Measurements from ENCODE around the gene HPS6.
"Not testable (repeated sequence)": the region's sequence is repeated elsewhere in the genome, so short reads cannot be mapped to it uniquely, and the experiment has no call there.

The HPS6 gene

GRCh38 chr10:102046095-102046494, 19.1 kb upstream of the HPS6 start:
- H3K4me3 ChIP-seq (ENCODE audit: low read depth, low read length): no peak overlapping the region
- no peaks in the 10 kb centered on the region for H3K36me3 ChIP-seq (ENCODE audit: control insufficient read depth, insufficient read depth, low read length)
- no peak overlapping the region for H3K9ac ChIP-seq (ENCODE audit: low read depth, low read length)
- H3K27me3 ChIP-seq (ENCODE audit: control insufficient read depth, insufficient read depth, low read length): no peaks in the 10 kb centered on the region
- H3K9me3 ChIP-seq (ENCODE audit: control insufficient read depth, insufficient read depth, low read length): no peaks in the 10 kb centered on the region
- H3K27ac ChIP-seq (ENCODE audit: low read depth, low read length): no peak overlapping the region
- H3K4me1 ChIP-seq (ENCODE audit: control insufficient read depth, insufficient read depth, low read length): no peaks in the 10 kb centered on the region

DNA sequence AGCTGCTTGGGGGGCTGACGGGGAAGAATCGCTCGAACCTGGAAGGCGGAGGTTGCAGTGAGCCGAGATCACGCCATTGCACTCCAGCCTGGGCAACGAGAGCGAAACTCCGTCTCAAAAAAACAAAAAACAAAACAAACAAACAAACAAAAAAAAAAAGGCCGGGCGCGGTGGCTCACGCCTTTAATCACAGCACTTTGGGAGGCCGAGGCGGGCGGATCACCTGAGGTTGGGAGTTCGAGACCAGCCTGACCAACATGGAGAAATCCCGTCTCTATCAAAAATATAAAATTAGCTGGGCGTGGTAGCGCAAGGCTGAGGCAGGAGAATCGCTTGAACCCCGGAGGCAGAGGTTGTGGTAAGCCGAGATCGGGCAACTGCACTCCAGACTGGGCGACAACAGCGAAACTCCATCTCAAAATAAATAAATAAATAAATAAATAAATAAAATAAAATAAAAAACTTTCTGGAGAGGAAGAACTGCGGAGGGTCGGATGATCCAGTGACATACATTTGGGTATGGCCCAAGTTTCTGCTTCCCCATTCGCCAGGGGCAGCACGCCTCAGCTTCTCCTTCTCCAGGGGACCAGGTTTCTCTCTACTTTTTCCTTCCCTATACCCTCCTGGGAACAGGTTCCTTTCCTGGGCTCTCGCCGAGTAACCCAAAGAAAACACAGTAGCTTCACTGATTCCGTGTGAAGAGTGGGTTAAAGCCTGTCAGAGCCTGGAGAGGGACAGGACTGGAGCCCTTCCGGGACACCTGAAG, 10.1 kb upstream of the HPS6 start:
- Histone ChIP-seq H3K27ac (ENCODE audit: low read depth, low read length) (peak overlapping the region; percentile 81), H3K4me3 (ENCODE audit: low read depth, low read length) (peak overlapping the region; percentile 96), H3K9ac (ENCODE audit: low read depth, low read length) (peak overlapping the region; percentile 63)
- H3K36me3 ChIP-seq (ENCODE audit: control insufficient read depth, insufficient read depth, low read length); H3K9me3 ChIP-seq (ENCODE audit: control insufficient read depth, insufficient read depth, low read length); H3K27me3 ChIP-seq (ENCODE audit: control insufficient read depth, insufficient read depth, low read length); H3K4me1 ChIP-seq (ENCODE audit: control insufficient read depth, insufficient read depth, low read length): not testable (repeated sequence)

- Histone ChIP-seq H3K27me3 (ENCODE audit: control insufficient read depth, insufficient read depth, low read length) (no peaks in the 10 kb centered on the region), H3K9me3 (ENCODE audit: control insufficient read depth, insufficient read depth, low read length) (no peaks in the 10 kb centered on the region), H3K36me3 (ENCODE audit: control insufficient read depth, insufficient read depth, low read length) (no peaks in the 10 kb centered on the region), H3K4me1 (ENCODE audit: control insufficient read depth, insufficient read depth, low read length) (0 out of 2 replicates have a peak, but pooled peaks cover 3% of the 10 kb centered on the region), H3K4me3 (ENCODE audit: low read depth, low read length) (peak within 1 kb of the TSS; percentile 96), H3K9ac (ENCODE audit: low read depth, low read length) (peak within 1 kb of the TSS; percentile 63), H3K27ac (ENCODE audit: low read depth, low read length) (peak within 1 kb of the TSS; percentile 81)
Measured at GRCh38 chr10:102055647-102056419, 9.3 kb upstream of the HPS6 start, which contains the start of gene ARMH3. ARMH3 (minus strand) TSS chr10:102056173; CDS start chr10:102040114, 16,059 bp downstream.

- Histone ChIP-seq H3K4me3 (ENCODE audit: low read depth, low read length) (no peak overlapping the region), H3K36me3 (ENCODE audit: control insufficient read depth, insufficient read depth, low read length) (no peaks in the 10 kb centered on the region), H3K27ac (ENCODE audit: low read depth, low read length) (no peak overlapping the region), H3K9me3 (ENCODE audit: control insufficient read depth, insufficient read depth, low read length) (no peaks in the 10 kb centered on the region), H3K27me3 (ENCODE audit: control insufficient read depth, insufficient read depth, low read length) (no peaks in the 10 kb centered on the region), H3K4me1 (ENCODE audit: control insufficient read depth, insufficient read depth, low read length) (0 out of 2 replicates have a peak, but pooled peaks cover 3% of the 10 kb centered on the region), H3K9ac (ENCODE audit: low read depth, low read length) (no peak overlapping the region)
Measured at GRCh38 chr10:102059987-102060386, 5.2 kb upstream of the HPS6 start.

DNA sequence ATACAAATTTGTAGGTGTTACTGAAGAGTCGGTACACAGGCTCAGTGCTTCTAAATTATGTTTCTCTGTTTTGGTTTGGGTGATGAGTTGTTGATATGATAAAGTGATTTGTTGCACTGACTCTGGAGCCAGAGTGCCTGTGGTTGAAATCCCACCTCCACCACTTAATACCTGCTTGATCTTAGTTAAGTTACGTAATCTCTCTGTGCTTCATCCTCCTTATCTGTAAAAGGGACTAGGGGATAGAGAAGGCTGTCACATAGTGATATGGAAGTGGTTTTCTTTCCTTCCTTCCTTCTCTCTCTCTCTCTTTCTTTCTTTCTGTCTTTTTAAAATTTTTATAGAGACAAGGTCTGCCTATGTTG, 664 bp upstream of the HPS6 start:
- Histone ChIP-seq H3K9ac (ENCODE audit: low read depth, low read length) (no peak overlapping the region), H3K27ac (ENCODE audit: low read depth, low read length) (no peak overlapping the region), H3K4me3 (ENCODE audit: low read depth, low read length) (peak overlapping the region; percentile 81)

GRCh38 chr10:102065561-102066398, 631 bp downstream of the HPS6 start:
- H3K27me3 ChIP-seq (ENCODE audit: control insufficient read depth, insufficient read depth, low read length): no peaks in the 10 kb centered on the region
- no peaks in the 10 kb centered on the region for H3K9me3 ChIP-seq (ENCODE audit: control insufficient read depth, insufficient read depth, low read length)
- no peaks in the 10 kb centered on the region for H3K4me1 ChIP-seq (ENCODE audit: control insufficient read depth, insufficient read depth, low read length)
- H3K9ac ChIP-seq (ENCODE audit: low read depth, low read length): peak overlapping the region; percentile 53
- peak overlapping the region; percentile 81 for H3K4me3 ChIP-seq (ENCODE audit: low read depth, low read length)
- H3K27ac ChIP-seq (ENCODE audit: low read depth, low read length): peak overlapping the region; percentile 47
- peaks cover 3% of the 10 kb centered on the region; the same call in 1 of the 2 replicates for H3K36me3 ChIP-seq (ENCODE audit: control insufficient read depth, insufficient read depth, low read length)

More for the DNA sequence above, 664 bp upstream of the HPS6 start:
- H3K27me3 ChIP-seq (ENCODE audit: control insufficient read depth, insufficient read depth, low read length): no peaks in the 10 kb centered on the region
- no peaks in the 10 kb centered on the region for H3K4me1 ChIP-seq (ENCODE audit: control insufficient read depth, insufficient read depth, low read length)
- peaks cover 3% of the 10 kb centered on the region; the same call in 1 of the 2 replicates for H3K36me3 ChIP-seq (ENCODE audit: control insufficient read depth, insufficient read depth, low read length)
- H3K9me3 ChIP-seq (ENCODE audit: control insufficient read depth, insufficient read depth, low read length): no peaks in the 10 kb centered on the region

GRCh38 chr10:102066399-102067088, 1.4 kb downstream of the HPS6 start:
- no peaks in the 10 kb centered on the region for H3K9me3 ChIP-seq (ENCODE audit: control insufficient read depth, insufficient read depth, low read length)
- 0 out of 2 replicates have a peak overlapping the region, but pooled peaks have one; percentile 81 for H3K4me3 ChIP-seq (ENCODE audit: low read depth, low read length)
- no peaks in the 10 kb centered on the region for H3K4me1 ChIP-seq (ENCODE audit: control insufficient read depth, insufficient read depth, low read length)
- H3K27ac ChIP-seq (ENCODE audit: low read depth, low read length): no peak overlapping the region
- no peak overlapping the region for H3K9ac ChIP-seq (ENCODE audit: low read depth, low read length)
- H3K36me3 ChIP-seq (ENCODE audit: control insufficient read depth, insufficient read depth, low read length): peaks cover 3% of the 10 kb centered on the region; the same call in 1 of the 2 replicates
- no peaks in the 10 kb centered on the region for H3K27me3 ChIP-seq (ENCODE audit: control insufficient read depth, insufficient read depth, low read length)

DNA sequence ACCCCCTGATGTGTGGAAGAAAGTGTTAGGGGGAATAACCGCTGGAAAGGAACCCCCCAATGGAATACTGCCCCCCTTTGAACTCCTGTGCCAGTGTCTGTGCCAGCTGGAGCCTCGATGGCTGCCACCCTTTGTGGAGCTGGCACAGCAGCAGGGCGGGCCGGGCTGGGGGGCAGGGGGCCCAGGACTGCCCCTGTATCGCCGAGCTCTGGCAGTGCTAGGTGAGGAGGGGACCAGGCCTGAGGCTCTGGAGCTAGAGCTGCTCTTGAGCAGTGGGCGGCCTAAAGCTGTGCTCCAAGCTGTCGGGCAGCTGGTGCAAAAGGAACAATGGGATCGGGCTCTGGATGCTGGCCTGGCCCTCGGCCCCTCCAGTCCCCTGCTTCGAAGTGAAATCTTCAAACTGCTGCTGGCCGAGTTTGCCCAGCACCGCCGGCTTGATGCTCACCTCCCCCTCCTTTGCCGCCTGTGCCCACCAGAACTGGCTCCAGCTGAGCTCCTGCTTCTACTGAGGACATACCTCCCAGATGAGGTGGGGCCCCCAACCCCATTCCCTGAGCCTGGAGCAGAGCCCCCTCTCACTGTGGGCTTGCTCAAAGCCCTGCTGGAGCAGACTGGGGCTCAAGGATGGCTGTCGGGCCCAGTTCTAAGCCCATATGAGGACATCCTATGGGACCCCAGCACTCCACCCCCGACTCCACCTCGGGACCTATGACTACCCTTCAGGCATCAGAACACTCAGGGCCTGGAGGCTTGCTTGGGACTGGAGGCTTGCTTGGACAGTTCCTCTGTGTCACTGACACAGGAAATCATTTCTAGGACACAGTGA, 2.2 kb downstream of the HPS6 start:
- H3K27me3 ChIP-seq (ENCODE audit: control insufficient read depth, insufficient read depth, low read length): no peaks in the 10 kb centered on the region
- no peak overlapping the region for H3K9ac ChIP-seq (ENCODE audit: low read depth, low read length)
- H3K4me1 ChIP-seq (ENCODE audit: control insufficient read depth, insufficient read depth, low read length): no peaks in the 10 kb centered on the region
- peaks cover 3% of the 10 kb centered on the region; the same call in 1 of the 2 replicates for H3K36me3 ChIP-seq (ENCODE audit: control insufficient read depth, insufficient read depth, low read length)
- H3K4me3 ChIP-seq (ENCODE audit: low read depth, low read length): no peak overlapping the region
- H3K27ac ChIP-seq (ENCODE audit: low read depth, low read length): no peak overlapping the region
- H3K9me3 ChIP-seq (ENCODE audit: control insufficient read depth, insufficient read depth, low read length): no peaks in the 10 kb centered on the region

GRCh38 chr10:102068216-102068615, 3.1 kb downstream of the HPS6 start:
- H3K9ac ChIP-seq (ENCODE audit: low read depth, low read length): no peak overlapping the region
- H3K36me3 ChIP-seq (ENCODE audit: control insufficient read depth, insufficient read depth, low read length): peaks cover 3% of the 10 kb centered on the region; the same call in 1 of the 2 replicates
- no peak overlapping the region for H3K4me3 ChIP-seq (ENCODE audit: low read depth, low read length)
- no peak overlapping the region for H3K27ac ChIP-seq (ENCODE audit: low read depth, low read length)
- no peaks in the 10 kb centered on the region for H3K9me3 ChIP-seq (ENCODE audit: control insufficient read depth, insufficient read depth, low read length)
- H3K27me3 ChIP-seq (ENCODE audit: control insufficient read depth, insufficient read depth, low read length): no peaks in the 10 kb centered on the region
- H3K4me1 ChIP-seq (ENCODE audit: control insufficient read depth, insufficient read depth, low read length): no peaks in the 10 kb centered on the region

Measured in HUES48 (cell line).